Measurements from ENCODE around the gene KLHL40. TPM values are rescaled to one million over a fixed set of nuclear protein-coding genes. Genes with fewer than 3 reads are reported as not detected.

The KLHL40 gene
- total RNA-seq, 1 experiment from 2014 or later = not detected

DNA sequence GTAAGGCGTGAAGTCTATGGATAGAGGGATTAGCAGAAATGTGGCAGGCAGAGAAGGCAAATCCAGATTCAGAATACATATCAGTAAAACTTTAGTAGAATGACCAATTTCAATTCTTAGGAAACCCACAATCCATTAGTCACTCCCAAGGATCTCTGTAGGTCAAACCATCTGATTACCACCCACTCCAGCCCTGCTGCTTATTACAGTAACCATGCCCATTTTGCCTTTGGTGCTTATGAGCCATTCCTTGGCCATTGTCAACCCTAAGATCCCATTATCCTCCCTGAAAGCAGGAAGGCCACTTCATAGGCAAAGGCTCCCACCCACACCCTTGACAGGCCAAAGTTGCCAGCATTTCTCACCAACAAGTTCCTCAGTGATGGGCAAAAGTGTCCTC is 5.1 kb upstream of the KLHL40 start:
- H3K9me3 ChIP-seq (ENCODE audit: low read depth, low read length, poor library complexity, severe bottlenecking) = no peaks in the 10 kb centered on the region
- POLR2A ChIA-PET (ENCODE audit: low non-redundant PET) = no interaction called here
- BruUV-seq (replicated peaks) = no TSS peak
- H3K27me3 ChIP-seq (replicated peaks; ENCODE audit: insufficient read depth, low read depth, low read length, poor library complexity) = no peaks in the 10 kb centered on the region
- H3K4me1 ChIP-seq (ENCODE audit: insufficient read depth, low read length, poor library complexity, severe bottlenecking) = no peaks in the 10 kb centered on the region
- H3K27ac ChIP-seq (ENCODE audit: low read depth, low read length, poor library complexity, severe bottlenecking) = no peak overlapping the region
- TF ChIP-seq, protein P1, sequence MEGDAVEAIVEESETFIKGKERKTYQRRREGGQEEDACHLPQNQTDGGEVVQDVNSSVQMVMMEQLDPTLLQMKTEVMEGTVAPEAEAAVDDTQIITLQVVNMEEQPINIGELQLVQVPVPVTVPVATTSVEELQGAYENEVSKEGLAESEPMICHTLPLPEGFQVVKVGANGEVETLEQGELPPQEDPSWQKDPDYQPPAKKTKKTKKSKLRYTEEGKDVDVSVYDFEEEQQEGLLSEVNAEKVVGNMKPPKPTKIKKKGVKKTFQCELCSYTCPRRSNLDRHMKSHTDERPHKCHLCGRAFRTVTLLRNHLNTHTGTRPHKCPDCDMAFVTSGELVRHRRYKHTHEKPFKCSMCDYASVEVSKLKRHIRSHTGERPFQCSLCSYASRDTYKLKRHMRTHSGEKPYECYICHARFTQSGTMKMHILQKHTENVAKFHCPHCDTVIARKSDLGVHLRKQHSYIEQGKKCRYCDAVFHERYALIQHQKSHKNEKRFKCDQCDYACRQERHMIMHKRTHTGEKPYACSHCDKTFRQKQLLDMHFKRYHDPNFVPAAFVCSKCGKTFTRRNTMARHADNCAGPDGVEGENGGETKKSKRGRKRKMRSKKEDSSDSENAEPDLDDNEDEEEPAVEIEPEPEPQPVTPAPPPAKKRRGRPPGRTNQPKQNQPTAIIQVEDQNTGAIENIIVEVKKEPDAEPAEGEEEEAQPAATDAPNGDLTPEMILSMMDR (conservative IDR thresholded peaks at IDR 0.05; ENCODE audit: low read depth, low read length) = no peak
- TF ChIP-seq EZH2 (IDR thresholded peaks at IDR 0.05; ENCODE audit: borderline replicate concordance, low read depth, low read length, poor library complexity, severe bottlenecking) = no peak
- H3K4me3 ChIP-seq (ENCODE audit: low read depth, low read length, poor library complexity, severe bottlenecking) = no peak overlapping the region
- intact Hi-C loops (cut with micrococcal nuclease; ENCODE audit: unreplicated experiment) = no loop called here
- H3K36me3 ChIP-seq (ENCODE audit: insufficient read depth, low read length, poor library complexity, severe bottlenecking) = no peaks in the 10 kb centered on the region
- DNase-seq (ENCODE audit: low spot score) = no peak
- CTCF ChIA-PET = no interaction called here

DNA sequence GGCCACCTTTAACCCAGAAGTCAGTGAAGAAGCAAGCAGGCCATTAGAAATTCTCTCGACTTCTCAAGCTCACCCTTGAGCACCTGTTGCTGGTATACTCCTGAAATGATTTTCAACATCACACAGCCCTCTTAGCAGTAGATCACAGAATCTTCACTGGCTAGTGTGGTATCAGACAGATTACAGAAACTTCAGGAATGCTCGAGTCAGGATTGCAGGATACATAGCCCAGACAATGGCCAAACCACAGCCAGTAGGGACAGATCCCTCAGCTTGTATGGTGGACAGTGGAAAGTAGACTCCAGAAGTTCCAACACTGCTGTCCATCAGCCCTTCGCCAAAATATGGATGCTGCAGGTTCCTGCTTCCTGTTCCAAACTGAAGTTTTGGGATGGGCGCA is 4.5 kb upstream of the KLHL40 start:
- no TSS peak for BruUV-seq (replicated peaks)
- Histone ChIP-seq H3K4me3 (ENCODE audit: low read depth, low read length, poor library complexity, severe bottlenecking) (no peak overlapping the region), H3K4me1 (ENCODE audit: insufficient read depth, low read length, poor library complexity, severe bottlenecking) (no peaks in the 10 kb centered on the region), H3K9me3 (ENCODE audit: low read depth, low read length, poor library complexity, severe bottlenecking) (no peaks in the 10 kb centered on the region), H3K36me3 (ENCODE audit: insufficient read depth, low read length, poor library complexity, severe bottlenecking) (no peaks in the 10 kb centered on the region), H3K27ac (ENCODE audit: low read depth, low read length, poor library complexity, severe bottlenecking) (no peak overlapping the region), H3K27me3 (replicated peaks; ENCODE audit: insufficient read depth, low read depth, low read length, poor library complexity) (no peaks in the 10 kb centered on the region)
- DNase-seq (ENCODE audit: low spot score) = no peak
- TF ChIP-seq EZH2 (IDR thresholded peaks at IDR 0.05; ENCODE audit: borderline replicate concordance, low read depth, low read length, poor library complexity, severe bottlenecking) = no peak
- TF ChIP-seq, protein P1 (conservative IDR thresholded peaks at IDR 0.05; ENCODE audit: low read depth, low read length) = no peak
- POLR2A ChIA-PET (ENCODE audit: low non-redundant PET) = no interaction called here
- CTCF ChIA-PET = no interaction called here
- intact Hi-C loops (cut with micrococcal nuclease; ENCODE audit: unreplicated experiment) = no loop called here

DNA sequence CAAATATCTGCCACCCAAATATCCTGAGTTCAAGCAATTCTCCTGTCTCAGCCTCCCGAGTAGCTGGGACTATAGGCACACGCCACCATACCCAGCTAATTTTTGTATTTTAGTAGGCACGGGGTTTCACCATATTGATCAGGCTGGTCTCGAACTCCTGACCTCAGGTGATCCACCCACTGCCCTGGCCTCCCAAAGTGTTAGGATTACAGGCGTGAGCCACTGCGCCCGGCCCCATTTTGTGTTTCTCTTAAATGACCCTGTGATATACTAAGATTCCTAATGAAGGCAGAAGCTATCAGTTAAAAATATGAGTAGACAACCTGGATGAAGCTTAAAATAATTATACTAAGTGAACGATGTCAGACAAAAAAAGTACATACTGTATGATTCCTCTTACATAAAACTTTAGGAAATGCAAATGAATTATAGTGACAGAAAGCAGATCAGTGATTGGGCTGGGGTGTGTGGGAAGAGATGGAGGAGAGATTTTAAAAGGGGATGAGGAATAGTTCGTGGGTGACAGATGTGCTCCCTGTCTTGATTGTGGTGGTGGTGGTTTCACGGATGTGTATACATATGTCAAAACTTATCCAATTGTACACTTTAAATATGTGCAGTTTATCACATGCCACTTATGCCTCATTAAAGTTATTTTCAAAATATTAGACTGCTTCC is 3.8 kb upstream of the KLHL40 start:
- CTCF ChIA-PET = no interaction called here
- DNase-seq (ENCODE audit: low spot score) = no peak
- intact Hi-C loops (cut with micrococcal nuclease; ENCODE audit: unreplicated experiment) = no loop called here
- TF ChIP-seq, protein P1 (conservative IDR thresholded peaks at IDR 0.05; ENCODE audit: low read depth, low read length) = no peak
- no peak for TF ChIP-seq EZH2 (IDR thresholded peaks at IDR 0.05; ENCODE audit: borderline replicate concordance, low read depth, low read length, poor library complexity, severe bottlenecking)
- Histone ChIP-seq H3K4me1 (ENCODE audit: insufficient read depth, low read length, poor library complexity, severe bottlenecking) (no peaks in the 10 kb centered on the region), H3K27ac (ENCODE audit: low read depth, low read length, poor library complexity, severe bottlenecking) (no peak overlapping the region), H3K4me3 (ENCODE audit: low read depth, low read length, poor library complexity, severe bottlenecking) (no peak overlapping the region), H3K36me3 (ENCODE audit: insufficient read depth, low read length, poor library complexity, severe bottlenecking) (no peaks in the 10 kb centered on the region), H3K9me3 (ENCODE audit: low read depth, low read length, poor library complexity, severe bottlenecking) (no peaks in the 10 kb centered on the region), H3K27me3 (replicated peaks; ENCODE audit: insufficient read depth, low read depth, low read length, poor library complexity) (no peaks in the 10 kb centered on the region)
- POLR2A ChIA-PET (ENCODE audit: low non-redundant PET) = no interaction called here
- no TSS peak for BruUV-seq (replicated peaks)
